ENCODE data around the gene MEGF8. TPM values are rescaled to one million over a fixed set of nuclear protein-coding genes. Genes with fewer than 3 reads are reported as not detected.

MEGF8 gene
- total and polyA plus RNA-seq, 12 donors: 7.2 to 51.9 (median 29.7) TPM

- WGBS, 4 donors: 90 to 97% (median 94%) methylated on average over 13 to 27 of the region's 27 CpGs
These were observed 44.1 kb downstream of the MEGF8 start for GRCh38 chr19:42369433-42370067.

GRCh38 chr19:42370068-42370520 lies 44.7 kb downstream of the MEGF8 start:
- H3K9me3 ChIP-seq (replicated peaks in 1 of 3): no peaks in the 10 kb centered on the region
- H3K4me1 ChIP-seq (replicated peaks in 1 of 2): no peaks in the 10 kb centered on the region
- no peak overlapping the region for H3K27ac ChIP-seq
- DNase-seq: no peak
- no peaks in the 10 kb centered on the region for H3K36me3 ChIP-seq (replicated peaks in 1 of 2)
- 82 to 88% (median 85%) methylated on average over 8 to 9 of the region's 9 CpGs for WGBS, 4 donors
- intact Hi-C loops (cut with DNase I): no loop called here
- H3K27me3 ChIP-seq: no peaks in the 10 kb centered on the region
- TF ChIP-seq CTCF (IDR thresholded peaks at IDR 0.05) (no peak), POLR2A (IDR thresholded peaks at IDR 0.05) (no peak)
- H3K4me3 ChIP-seq: no peak overlapping the region

More at GRCh38 chr19:42369433-42370067, 44.1 kb downstream of the MEGF8 start:
- Histone ChIP-seq H3K4me3 (no peak overlapping the region), H3K27me3 (no peaks in the 10 kb centered on the region), H3K27ac (no peak overlapping the region), H3K4me1 (replicated peaks in 1 of 2) (no peaks in the 10 kb centered on the region), H3K9me3 (replicated peaks in 1 of 3) (no peaks in the 10 kb centered on the region), H3K36me3 (replicated peaks in 1 of 2) (no peaks in the 10 kb centered on the region)
- no peak for DNase-seq
- intact Hi-C loops (cut with DNase I): no loop called here
- TF ChIP-seq POLR2A (IDR thresholded peaks at IDR 0.05) (no peak), CTCF (IDR thresholded peaks at IDR 0.05) (no peak)

- no peak for DNase-seq
- 74 to 86% (median 78%) methylated on average over 8 to 12 of the region's 12 CpGs for WGBS, 4 donors
- H3K27me3 ChIP-seq: no peaks in the 10 kb centered on the region
- intact Hi-C loops (cut with DNase I): no loop called here
- no peak overlapping the region for H3K27ac ChIP-seq
- H3K9me3 ChIP-seq (replicated peaks in 1 of 3): no peaks in the 10 kb centered on the region
- no peaks in the 10 kb centered on the region for H3K4me1 ChIP-seq (replicated peaks in 1 of 2)
- H3K36me3 ChIP-seq (replicated peaks in 1 of 2): peaks cover 0 to under 1% of the 10 kb centered on the region in 2 donors
- TF ChIP-seq POLR2A (IDR thresholded peaks at IDR 0.05) (no peak), CTCF (IDR thresholded peaks at IDR 0.05) (no peak)
- H3K4me3 ChIP-seq: no peak overlapping the region
These were observed 45.3 kb downstream of the MEGF8 start for GRCh38 chr19:42370626-42371175.

DNA sequence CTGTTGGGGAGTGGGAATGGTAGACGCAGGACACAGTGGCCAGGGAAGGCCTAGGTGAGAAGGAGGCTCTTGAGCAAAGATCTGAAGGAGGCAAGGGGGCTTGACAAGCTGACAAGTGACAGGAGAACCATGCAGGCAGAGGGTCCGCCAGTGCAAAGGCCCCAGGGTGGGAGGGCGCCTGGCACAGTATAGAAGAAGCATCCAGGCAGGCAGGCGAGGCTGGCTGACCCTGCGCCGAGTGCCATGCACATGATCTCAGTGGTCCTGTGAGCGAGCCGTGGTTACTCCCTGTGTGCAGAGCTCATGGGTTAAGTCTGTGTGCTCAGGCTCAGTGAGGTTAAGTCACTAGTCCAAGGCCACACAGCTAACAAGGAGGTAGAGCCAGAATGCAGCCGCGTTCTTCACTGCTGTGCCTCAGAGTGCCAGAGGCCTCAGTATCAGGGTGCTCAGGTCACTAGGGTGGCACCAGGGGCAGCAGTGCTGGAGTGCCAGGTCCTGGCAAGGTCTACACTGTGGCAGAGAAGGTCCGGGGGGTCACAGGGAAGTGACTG lies 49.5 kb downstream of the MEGF8 start:
- no peak for DNase-seq
- Histone ChIP-seq H3K4me1 (replicated peaks in 1 of 2) (no peaks in the 10 kb centered on the region), H3K36me3 (replicated peaks in 1 of 2) (peaks cover 0 to 7% of the 10 kb centered on the region in 2 donors), H3K27me3 (no peaks in the 10 kb centered on the region), H3K27ac (no peak overlapping the region), H3K9me3 (replicated peaks in 1 of 3) (no peaks in the 10 kb centered on the region), H3K4me3 (no peak overlapping the region)
- TF ChIP-seq CTCF (IDR thresholded peaks at IDR 0.05) (no peak), POLR2A (IDR thresholded peaks at IDR 0.05) (no peak)
- intact Hi-C loops (cut with DNase I): no loop called here
- WGBS, 4 donors: 84 to 98% (median 91%) methylated on average over 6 to 11 of the region's 11 CpGs
